HG02852 (cell line): ENCODE measurements around the gene NTNG1.

Experiments used
- ATAC-seq: cut with Tn5 transposase; IDR thresholded peaks from one replicate; pipeline ENCODE4 v1.9.1; 2021; ENCODE audit warnings: mild to moderate bottlenecking, moderate library complexity; ENCODE audit not compliant: unreplicated experiment

NTNG1 gene

DNA sequence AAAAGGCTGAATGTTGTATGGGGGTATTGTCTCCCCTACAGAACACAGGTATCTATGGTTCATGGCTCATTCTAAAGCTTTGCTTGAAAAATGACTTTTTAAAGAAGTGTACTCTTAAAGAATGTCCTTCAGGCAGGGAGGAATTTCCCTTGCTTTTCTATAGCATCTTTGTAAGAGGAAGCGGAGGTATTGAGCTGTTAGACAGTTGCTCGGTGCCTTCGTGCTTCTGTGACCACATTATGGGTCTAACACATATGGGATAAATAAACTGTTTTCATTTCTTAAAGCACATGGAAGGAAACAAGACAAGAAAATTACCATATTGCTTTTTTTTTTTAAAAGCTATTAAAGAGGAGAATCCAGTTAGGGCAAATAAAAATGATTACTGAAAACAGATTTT is 182.9 kb downstream of the NTNG1 start:
- no peak for ATAC-seq

DNA sequence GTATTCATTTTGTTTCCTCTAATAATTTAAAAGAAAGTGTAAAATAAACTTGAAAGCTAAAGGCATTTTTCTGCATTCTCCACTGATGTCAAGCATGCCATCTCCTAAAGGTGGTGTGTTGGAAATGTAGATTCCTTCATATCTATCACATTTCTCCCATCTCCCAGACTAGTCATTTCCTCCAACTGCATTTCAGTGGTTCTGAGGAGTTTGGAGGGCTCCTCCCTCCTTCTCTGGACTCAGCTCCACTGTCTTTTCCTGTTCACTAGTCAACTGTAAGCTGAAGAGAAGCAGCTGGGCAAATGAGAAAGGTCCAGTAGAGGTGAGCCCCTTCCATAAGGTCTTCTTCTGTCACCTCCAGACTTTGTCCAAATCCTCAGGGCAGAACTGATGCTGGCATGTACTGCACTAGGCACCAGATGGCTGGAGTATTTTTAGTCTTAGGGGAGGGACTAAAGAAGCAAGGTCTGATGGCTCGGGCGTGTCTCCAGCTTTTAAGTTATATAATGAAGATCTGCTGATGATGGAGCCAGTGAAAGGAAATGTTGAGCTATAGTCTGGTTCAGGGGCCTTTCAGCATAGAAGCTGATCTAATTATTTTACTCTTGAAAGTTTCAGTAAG is 186.1 kb downstream of the NTNG1 start:
- ATAC-seq, result no peak

DNA sequence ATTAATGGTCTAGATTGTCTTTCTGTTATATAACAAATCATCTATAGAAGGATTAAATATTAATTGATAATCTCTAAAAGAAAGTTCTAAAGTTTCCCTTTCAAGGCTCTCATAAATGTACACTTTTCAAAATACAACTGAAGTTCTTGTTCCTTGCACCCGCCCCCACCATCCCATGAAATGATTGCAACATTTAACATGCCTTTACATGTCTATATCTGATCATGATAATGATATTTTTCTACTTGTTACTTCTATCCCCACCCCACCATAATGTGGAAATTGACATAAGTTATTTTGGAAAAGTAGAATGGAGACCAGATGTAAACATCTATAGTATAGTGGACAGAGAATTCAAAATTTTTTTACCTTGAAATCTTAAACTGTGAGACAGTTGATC is 186.6 kb downstream of the NTNG1 start:
- ATAC-seq, result no peak

DNA sequence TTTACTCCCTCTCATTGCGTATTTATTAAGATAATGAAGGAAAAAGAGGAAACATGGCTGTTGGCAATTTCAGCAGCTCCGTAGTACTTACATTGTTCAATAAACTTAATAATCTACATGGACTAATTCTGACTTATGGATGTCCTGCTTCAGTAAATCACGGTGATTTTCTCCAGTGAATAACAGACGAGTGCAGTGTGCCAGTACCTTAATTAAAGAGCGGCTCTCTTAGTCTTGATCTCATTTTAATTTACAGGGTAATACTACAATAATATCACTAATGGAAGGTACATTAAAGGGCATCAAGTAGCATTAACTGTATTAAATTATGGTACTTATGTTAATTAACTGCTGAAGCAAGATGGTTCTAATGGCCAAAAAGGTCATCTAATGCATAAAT is 187.2 kb downstream of the NTNG1 start:
- no peak for ATAC-seq

DNA sequence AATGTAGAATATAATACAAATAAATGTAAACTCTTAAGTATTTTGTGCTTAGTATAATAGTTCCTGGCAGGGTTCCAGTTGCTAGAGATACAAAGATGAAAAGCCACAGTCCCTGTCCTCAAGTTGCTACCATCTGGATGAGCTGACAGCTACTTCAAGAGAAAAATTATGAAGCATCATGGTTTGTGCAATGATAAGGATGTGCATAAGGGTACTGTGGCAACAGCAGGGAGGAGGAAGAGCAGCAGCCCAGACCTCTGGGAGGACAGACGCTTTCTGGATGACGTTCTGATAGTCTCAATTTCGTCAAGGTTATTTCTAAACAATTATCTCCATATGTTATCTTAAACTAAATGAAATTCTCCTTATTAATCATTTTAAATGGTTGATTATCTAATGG is 198.9 kb downstream of the NTNG1 start:
- ATAC-seq, result no peak

DNA sequence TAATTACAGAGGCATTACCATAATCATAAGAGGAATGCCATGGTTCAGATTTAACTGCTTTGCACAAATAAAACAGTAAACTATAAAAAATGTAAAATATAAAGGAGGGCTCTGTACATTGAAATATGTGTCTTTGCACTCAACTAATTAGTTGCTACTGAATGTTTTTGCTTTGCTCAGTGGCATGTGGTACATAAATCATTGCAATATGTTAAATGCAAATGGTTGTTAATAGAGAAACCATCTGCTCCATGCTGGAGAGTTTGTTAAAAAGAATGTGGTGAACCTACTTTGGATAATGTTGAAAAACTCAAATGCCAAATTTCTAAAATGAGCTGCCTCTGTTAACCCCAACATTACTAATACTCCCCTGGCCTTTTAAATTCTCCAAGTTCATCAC is 201.5 kb downstream of the NTNG1 start:
- no peak for ATAC-seq

DNA sequence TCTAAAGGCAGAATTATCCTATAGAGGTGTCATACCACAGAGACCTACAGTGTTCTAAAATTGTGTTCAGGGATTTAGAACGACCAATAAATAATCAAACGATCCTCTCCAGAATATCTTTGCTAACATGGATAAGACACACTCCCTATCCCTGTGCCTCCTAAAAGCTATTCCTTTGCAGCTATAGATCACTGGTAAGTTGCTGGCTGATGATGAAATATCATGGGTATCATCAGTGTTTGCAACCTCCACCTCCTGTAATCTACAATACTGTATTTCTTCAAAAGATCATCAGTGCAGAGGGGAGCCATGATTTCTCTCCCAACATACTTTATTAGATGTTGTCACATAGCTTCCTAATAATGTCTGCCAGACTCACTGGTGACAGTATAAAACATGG is 201.9 kb downstream of the NTNG1 start:
- no peak for ATAC-seq

DNA sequence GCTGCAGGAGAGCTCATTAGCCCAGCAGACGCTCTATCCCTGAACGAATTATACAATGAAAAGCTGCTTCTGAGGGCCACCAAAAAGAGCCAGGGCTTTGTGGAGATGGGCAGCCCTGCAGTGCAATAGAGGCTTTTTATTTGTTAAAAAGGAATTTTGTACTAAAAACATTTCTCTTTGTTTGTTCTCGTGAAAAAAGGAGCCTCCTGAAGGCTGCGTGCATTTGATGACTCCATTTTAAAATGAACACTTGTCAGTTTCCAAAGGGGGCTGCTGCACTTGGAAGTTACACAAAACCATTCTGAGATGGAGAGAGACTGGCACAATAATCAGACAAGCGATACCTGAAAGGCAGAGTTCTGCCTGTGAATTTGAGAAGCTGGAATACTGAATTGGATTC is 202.8 kb downstream of the NTNG1 start:
- ATAC-seq, result no peak

DNA sequence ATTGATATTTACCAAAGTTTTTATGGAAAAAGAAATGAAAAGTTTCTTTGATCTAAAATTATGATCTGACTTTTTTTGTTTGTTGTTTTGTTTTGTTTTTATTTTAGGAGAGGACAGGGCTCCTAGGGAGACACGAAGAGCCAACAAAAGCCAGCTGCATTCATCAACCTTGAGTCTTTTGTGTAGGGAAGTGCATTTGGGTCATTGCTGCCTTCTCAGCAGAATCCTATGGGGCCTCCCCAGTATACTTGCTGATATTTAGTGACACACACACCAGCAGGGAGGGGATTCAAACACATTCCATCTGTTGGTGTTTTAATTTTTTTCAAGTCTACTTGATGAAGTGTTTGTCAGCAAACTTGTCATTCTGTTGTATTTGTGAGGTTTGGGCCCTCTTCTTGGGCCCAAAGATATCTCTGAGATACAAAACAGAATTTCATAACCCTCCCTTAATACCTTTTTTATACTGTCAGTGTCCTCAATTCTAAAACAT is 203.5 kb downstream of the NTNG1 start:
- ATAC-seq, result no peak

DNA sequence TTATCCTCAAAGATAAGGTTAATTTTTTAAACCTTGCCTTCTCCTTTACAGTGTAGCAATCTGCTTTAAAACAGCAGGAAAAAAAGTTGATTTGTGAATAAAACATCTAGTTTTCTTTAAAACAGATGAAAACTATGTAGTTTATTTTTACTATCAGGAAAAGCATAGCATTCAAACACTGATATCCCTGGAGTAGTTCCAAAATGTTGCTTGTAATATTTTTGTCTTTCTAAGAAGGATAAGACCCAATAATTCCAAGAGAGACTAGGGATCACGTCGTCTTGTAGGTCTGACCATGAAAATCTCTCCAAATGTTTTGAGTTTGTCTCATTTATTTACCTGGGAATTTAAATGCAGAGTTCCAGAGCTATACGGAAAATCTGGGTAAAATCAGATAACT is 204.0 kb downstream of the NTNG1 start:
- ATAC-seq, result no peak

DNA sequence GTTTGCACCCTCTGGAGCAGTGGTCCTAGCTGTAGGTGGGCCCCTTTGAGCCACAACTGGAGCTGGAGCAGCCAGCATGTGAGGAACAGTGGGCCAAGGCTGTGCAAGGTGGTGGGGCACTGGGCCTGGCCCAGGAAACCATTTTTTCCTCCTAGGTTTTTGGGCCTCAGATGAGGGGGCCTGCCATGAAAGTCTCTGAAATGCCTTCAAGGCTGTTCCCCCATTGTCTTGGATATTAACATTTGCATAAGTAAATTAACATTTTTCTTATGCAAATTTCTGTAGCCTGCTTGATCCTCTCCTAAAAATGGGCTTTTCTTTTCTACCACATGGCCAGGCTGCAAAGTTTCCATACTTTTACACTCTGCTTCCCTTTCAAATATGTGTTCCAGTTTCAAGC is 212.0 kb downstream of the NTNG1 start:
- ATAC-seq, result no peak

DNA sequence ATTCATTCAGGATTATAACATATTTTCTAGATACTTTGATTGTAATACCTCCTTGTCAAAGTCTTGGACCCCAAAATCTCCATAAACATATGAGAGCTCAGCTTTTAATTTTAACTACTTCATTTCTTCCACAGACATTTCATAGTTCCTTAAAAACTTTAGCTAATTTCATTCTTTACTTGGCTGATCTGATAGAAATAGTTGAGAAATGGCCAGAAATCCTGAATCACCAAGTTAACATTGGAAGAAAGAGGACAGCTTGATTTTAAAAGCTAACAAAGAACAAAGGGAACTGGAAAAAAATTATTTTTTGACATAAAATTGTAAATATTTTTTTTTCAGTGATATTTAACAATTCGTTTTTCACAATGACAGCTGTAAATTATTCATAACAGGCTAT is 216.5 kb downstream of the NTNG1 start:
- ATAC-seq, result no peak

DNA sequence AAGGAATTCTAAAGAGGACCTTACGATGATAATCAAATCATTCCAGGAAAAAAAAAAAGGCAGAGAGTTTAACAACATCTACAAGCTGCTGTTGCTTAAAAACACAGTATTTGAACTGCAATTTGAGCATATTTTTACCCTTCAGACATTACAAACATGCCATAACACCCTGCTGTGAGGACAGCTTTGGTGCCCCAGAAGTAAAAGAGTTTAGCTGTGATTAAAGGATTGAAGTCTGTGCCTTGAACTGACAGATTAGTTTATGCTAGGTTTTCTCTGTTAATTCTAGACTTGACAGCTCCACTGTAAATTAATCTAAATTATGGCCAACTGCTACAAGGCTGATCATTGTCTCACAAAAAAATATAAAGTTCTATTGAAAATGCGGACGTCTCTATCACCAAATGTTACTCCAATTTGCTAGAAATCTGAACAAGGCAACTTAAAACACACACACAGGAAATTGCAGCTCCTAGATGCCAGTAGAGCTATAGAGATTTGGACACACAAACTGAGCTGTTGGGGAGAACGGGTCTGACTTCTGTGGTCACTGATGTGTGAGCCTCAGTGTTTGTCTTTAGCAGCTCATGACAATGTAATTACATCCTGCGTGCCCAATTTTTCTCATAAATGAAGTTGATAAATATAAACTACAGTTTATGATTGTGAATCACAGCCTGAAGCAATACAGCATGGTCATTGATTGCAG is 217.9 kb downstream of the NTNG1 start:
- ATAC-seq, result no peak

DNA sequence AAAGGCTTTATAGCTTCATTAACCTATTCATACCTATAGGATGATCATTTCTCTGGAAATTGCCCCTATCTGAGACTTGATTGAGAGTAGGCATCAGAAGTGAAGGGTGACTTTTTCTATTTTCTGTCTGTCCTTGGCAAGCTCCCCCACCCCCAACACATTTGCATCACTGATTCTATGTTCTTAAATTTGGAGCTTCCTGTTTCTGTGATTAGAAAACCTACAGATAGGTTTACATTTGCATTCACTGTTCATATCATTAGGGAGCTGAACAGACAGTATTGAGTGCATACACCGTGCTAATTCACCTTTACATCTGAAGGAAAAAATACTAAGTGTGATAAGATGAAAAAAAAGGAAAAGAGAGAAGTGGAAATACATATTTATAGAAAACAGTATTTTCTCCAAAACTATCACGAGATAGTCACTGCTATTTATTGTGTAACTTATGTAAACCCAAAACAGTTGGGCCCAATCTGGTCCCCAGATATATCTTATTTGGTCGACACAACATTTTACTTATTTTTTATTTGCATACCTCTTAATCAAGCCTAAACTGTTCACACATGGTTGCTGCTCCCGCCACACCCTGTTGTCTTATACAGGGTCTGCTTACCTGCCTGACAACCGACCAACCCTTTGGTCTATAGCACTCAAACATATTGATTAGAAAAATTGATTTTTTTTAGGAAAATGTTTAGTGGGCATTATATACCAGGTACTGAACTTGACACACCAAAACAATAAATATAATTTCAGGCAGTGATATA is 218.8 kb downstream of the NTNG1 start:
- ATAC-seq, result peak; percentile 56

DNA sequence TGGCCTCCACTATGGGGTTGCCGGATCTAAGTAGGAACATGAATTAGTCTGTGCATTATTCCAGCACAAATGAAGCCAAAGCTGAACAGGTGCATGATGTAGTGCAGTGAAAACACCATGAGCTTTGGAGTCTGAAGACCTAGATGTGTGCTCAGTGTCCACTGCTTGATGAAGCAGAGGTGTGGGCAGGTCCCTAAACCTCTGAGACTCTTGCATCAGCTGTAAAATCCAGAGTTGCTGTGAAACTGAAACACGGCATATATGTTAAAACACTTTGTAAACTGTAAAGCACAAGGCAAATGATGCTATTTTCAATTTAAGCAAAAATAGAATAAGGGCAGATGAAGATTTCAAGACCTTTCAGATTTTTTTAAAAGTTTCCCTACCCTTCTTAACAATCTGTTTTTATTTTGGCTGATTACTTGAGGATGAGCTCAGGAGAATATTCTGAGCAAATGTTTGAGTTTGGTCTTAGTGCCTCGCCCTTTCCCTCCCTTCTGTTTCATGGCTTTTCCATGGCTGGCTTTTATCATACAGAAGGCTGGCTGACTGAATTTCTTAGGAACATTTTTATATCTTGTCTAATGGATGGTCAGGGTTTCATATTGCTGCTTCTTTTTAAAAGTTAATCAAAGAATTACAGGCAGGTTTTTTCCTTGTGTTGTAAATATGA is 221.8 kb downstream of the NTNG1 start:
- ATAC-seq, result peak; percentile 73

DNA sequence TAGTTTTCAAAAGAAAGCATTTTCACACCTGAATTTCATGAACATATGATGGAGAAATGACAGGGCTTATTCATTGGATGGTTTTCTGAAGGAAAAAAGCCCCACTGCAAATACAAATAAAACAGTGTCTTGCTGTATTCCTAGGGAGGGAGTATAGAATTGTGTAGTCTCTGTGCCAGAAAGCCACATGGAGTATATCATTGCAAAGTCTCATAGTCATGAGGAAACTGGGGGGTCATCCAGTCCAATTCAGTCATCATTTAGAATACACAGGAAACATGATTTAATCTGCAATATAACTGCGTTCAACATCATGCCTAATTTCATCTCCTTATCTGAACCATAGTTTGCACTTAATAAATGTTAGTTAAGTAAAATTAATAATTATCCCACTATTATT is 222.3 kb downstream of the NTNG1 start:
- ATAC-seq, result no peak

DNA sequence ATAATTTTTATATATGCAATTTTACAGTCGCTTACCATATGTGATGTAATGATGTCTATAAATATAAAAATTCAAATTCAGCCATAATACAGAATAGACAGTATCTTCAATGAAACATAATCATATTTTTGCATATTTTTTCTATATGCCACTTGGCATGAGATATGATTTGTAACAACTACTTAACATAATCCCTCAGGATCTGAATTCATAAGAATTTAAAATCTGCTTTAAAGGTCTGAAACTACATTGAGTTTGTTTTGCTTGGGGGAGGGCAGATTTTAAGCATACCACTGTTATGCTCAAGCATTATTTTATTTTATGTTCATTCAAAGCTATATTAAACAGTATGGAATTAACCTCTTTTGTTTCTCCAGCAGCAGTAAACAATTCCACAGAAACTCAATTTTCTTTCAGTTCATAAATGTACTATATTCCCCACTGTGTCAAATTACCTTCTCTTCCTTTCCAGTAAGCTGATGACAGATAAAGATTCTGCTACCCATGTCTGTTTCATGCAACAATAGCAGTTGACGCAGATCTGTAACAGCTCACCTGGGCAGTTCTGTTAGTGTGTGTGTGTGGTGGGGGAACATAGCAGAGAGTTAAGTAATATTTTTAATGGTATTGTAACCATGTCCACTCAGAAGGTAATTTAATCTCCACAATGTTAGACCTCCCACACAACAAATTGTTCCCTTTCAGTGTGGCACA is 224.8 kb downstream of the NTNG1 start:
- no peak for ATAC-seq

DNA sequence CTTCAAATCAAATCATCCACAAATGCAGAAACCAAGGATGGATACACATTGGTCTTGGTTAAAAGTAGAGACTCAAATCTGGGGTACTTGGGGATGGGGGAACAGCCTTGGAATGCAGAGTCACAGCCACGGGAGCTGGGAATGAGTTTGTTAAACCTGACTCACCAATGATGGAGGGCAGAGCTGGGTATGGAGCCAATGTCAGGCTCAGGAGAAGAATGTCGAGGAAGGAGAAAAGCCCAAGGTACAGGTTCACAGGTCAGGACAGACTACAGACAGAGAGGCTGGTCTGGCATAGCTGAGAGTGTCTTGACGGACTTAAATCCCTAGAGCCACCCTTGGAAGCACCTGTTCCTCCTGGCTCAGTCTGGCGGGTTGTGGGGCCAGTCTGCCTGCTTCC is 237.6 kb downstream of the NTNG1 start:
- no peak for ATAC-seq

DNA sequence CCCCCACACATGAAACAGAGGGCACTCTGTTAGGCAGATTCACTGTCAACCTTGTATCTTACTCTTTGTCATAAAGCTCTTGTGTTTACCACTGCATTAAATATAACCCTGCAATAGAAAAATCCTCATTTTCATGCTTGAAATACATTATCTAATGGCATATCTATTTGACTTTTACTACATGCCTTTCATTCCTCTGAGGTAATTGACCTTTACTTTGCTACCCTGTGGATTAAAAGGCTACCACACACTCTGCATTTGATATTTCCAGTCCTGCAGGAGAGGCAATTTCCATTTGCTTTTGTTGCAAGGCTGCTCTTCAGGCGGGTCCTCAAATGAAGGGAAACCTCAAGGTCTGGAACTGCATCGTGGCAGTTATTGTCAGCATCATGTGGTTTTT is 238.0 kb downstream of the NTNG1 start:
- no peak for ATAC-seq

DNA sequence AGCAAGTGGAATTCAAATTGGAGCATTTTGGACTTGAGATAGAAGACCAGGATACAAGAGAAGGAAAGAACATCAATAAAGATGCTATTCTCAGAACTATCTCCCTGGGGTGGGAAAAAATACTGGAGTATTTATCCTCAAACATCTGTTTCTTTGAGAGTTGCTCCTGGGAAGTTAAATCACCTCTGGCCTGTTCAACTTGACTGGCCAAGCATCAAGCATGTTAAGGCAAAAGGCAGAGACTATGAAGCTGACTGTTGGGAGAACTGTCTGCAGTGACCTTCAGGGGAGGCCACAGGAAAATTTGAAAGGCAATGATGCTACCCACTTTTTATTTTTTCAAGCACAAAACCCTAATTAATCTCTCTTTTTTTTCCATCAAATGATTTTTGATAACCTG is 239.0 kb downstream of the NTNG1 start:
- no peak for ATAC-seq
